Spleen (tissue), 7 donors: Measurements from ENCODE around the gene C11orf54.

Experiments
- POLR2A ChIP-seq, 3 donors: fragments of 450-650 bp; IDR thresholded peaks; one replicate each; pipeline ENCODE4 v1.5.1; 2017; ENCODE audit warnings: antibody characterized with exemption in 3 of 3, mild to moderate bottlenecking in 1 of 3
- POLR2AphosphoS5 ChIP-seq, 3 donors: sonication (generic); formaldehyde crosslinking; IDR thresholded peaks; one replicate each; pipeline ENCODE4 v1.5.1; 2017; ENCODE audit warnings: antibody characterized with exemption in 3 of 3
- TF ChIP-seq, protein P1 (sequence below), 11 experiments: fragments of 200-600 bp in 7 of 11; fragments of 450-650 bp in 4 of 11; sonication (generic) in 4 of 11; IDR thresholded peaks in 8 of 11; conservative IDR thresholded peaks in 3 of 11; 1 replicate in 7 of 11; 2 replicates in 4 of 11; pipeline versions ENCODE4 v1.4.0 to v1.8.0; 2016 to 2021; ENCODE audit warnings: antibody characterized with exemption in 11 of 11, inconsistent platforms in 4 of 11, mild to moderate bottlenecking in 1 of 11
- donor health status: DM: no; HTN: no; CAD: no; lungs with moderate emphysema.
- donor health status: DM: no; HTN: no; CAD: no.
- donor health status: DM: no; HTN: no; CAD: no.

- TF ChIP-seq POLR2A (IDR thresholded peaks at IDR 0.05) (no peak), POLR2AphosphoS5 (IDR thresholded peaks at IDR 0.05) (no peak)
- TF ChIP-seq, protein P1, sequence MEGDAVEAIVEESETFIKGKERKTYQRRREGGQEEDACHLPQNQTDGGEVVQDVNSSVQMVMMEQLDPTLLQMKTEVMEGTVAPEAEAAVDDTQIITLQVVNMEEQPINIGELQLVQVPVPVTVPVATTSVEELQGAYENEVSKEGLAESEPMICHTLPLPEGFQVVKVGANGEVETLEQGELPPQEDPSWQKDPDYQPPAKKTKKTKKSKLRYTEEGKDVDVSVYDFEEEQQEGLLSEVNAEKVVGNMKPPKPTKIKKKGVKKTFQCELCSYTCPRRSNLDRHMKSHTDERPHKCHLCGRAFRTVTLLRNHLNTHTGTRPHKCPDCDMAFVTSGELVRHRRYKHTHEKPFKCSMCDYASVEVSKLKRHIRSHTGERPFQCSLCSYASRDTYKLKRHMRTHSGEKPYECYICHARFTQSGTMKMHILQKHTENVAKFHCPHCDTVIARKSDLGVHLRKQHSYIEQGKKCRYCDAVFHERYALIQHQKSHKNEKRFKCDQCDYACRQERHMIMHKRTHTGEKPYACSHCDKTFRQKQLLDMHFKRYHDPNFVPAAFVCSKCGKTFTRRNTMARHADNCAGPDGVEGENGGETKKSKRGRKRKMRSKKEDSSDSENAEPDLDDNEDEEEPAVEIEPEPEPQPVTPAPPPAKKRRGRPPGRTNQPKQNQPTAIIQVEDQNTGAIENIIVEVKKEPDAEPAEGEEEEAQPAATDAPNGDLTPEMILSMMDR (IDR thresholded peaks at IDR 0.05 in 8 of 11, conservative IDR thresholded peaks at IDR 0.05 in 3 of 11) = no peak
These were observed 382 bp downstream of the C11orf54 start for GRCh38 chr11:93741882-93742226.
